ENCODE data around the gene ADARB1. TPM values are rescaled to one million over a fixed set of nuclear protein-coding genes. Genes with fewer than 3 reads are reported as not detected.

Gene ADARB1
- polyA plus RNA-seq, 3 donors, result 0.40 to 2.6 (median 1.0) TPM

GRCh38 chr21:45042664-45043161 is 31.7 kb upstream of the ADARB1 start:
- H3K36me3 ChIP-seq (replicated peaks in 1 of 2; ENCODE audit: control insufficient read depth in 1 of 2, insufficient read depth in 2 of 2, low read length in 2 of 2), result no peaks in the 10 kb centered on the region
- Mint-ChIP-seq H3K4me1 (peaks cover 39% of the 10 kb centered on the region), H3K27ac (peak overlapping the region in 1 of 7 donors; percentile 12), H3K4me3 (no peak overlapping the region), H3K9me3 (peaks cover 6 to 24% (median 14%) of the 10 kb centered on the region in 7 donors), H3K36me3 (no peaks in the 10 kb centered on the region), H3K27me3 (ENCODE audit: low read depth in 3 of 3) (peaks cover 4 to 7% (median 5%) of the 10 kb centered on the region in 3 donors)
- no peak overlapping the region for H3K9ac ChIP-seq (ENCODE audit: insufficient read depth, low read length, poor library complexity, severe bottlenecking)
- intact Hi-C loops (cut with micrococcal nuclease), result no loop called here
- TF ChIP-seq CTCF (IDR thresholded peaks at IDR 0.05), result no peak
- no peaks in the 10 kb centered on the region for H3K79me2 ChIP-seq (ENCODE audit: insufficient read depth, low read length)
- no peak for DNase-seq
- H4K20me1 ChIP-seq (ENCODE audit: insufficient read depth, low read length), result no peaks in the 10 kb centered on the region
- H3K4me3 ChIP-seq (replicated peaks in 1 of 3; ENCODE audit: low read depth in 2 of 3, low read length in 3 of 3), result no peak overlapping the region
- H2AFZ ChIP-seq (ENCODE audit: insufficient read depth, low read depth, low read length, poor library complexity, severe bottlenecking), result no peak overlapping the region
- H3K27me3 ChIP-seq (ENCODE audit: control insufficient read depth in 2 of 2, insufficient read depth in 2 of 2, low read length in 2 of 2), result no peaks in the 10 kb centered on the region
- H3K4me2 ChIP-seq (replicated peaks; ENCODE audit: extremely low read depth, low read length, poor library complexity, severe bottlenecking), result no peak overlapping the region
- 76% methylated on average over 10 of the region's 15 CpGs for WGBS (ENCODE audit: insufficient coverage)
- H3K9me3 ChIP-seq (replicated peaks in 1 of 2; ENCODE audit: control insufficient read depth in 1 of 2, insufficient read depth in 1 of 2, low read length in 2 of 2), result peaks cover 7 to 14% of the 10 kb centered on the region in 2 donors
- peaks cover 34 to 35% of the 10 kb centered on the region in 2 donors for H3K4me1 ChIP-seq (ENCODE audit: control insufficient read depth in 1 of 2, insufficient read depth in 2 of 2, low read length in 2 of 2)
- H3K27ac ChIP-seq (ENCODE audit: low read depth in 1 of 2, low read length in 2 of 2), result no peak overlapping the region

DNA sequence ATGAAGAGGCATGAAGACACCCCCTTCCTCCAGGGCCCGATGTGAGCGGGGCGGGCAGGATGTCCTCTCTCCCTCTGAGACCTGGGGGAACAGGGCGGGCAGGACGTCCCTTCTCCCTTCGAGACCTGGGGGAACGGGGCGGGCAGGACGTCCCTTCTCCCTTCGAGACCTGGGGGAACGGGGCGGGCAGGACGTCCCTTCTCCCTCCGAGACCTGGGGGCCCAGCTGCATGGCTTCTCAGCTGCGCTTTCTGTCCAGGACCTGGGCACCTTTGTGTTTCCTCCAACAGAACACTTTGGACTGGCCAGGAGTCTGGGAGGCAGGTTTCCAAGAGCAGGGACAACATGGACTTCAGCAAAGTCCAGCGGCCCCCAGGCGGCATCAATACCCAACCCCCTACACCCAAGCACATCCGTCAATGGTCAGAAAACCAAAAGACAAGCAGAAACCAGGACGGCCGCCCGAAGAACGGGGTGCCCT is 30.8 kb upstream of the ADARB1 start:
- peaks cover 5 to 9% (median 7%) of the 10 kb centered on the region in 3 donors for H3K27me3 Mint-ChIP-seq (ENCODE audit: low read depth in 3 of 3)
- Histone ChIP-seq H3K4me2 (replicated peaks; ENCODE audit: extremely low read depth, low read length, poor library complexity, severe bottlenecking) (no peak overlapping the region), H4K20me1 (ENCODE audit: insufficient read depth, low read length) (no peaks in the 10 kb centered on the region), H3K27ac (ENCODE audit: low read depth in 1 of 2, low read length in 2 of 2) (no peak overlapping the region), H3K36me3 (replicated peaks in 1 of 2; ENCODE audit: control insufficient read depth in 1 of 2, insufficient read depth in 2 of 2, low read length in 2 of 2) (no peaks in the 10 kb centered on the region), H3K79me2 (ENCODE audit: insufficient read depth, low read length) (no peaks in the 10 kb centered on the region), H3K27me3 (ENCODE audit: control insufficient read depth in 2 of 2, insufficient read depth in 2 of 2, low read length in 2 of 2) (no peaks in the 10 kb centered on the region), H3K4me1 (ENCODE audit: control insufficient read depth in 1 of 2, insufficient read depth in 2 of 2, low read length in 2 of 2) (peaks cover 34 to 35% of the 10 kb centered on the region in 2 donors), H3K9me3 (replicated peaks in 1 of 2; ENCODE audit: control insufficient read depth in 1 of 2, insufficient read depth in 1 of 2, low read length in 2 of 2) (peaks cover 9 to 14% of the 10 kb centered on the region in 2 donors), H3K9ac (ENCODE audit: insufficient read depth, low read length, poor library complexity, severe bottlenecking) (no peak overlapping the region), H3K4me3 (replicated peaks in 1 of 3; ENCODE audit: low read depth in 2 of 3, low read length in 3 of 3) (no peak overlapping the region), H2AFZ (ENCODE audit: insufficient read depth, low read depth, low read length, poor library complexity, severe bottlenecking) (no peak overlapping the region)
- no peak overlapping the region for H3K4me3 Mint-ChIP-seq
- no peaks in the 10 kb centered on the region for H3K36me3 Mint-ChIP-seq
- no peak overlapping the region for H3K27ac Mint-ChIP-seq
- H3K4me1 Mint-ChIP-seq, result peaks cover 44% of the 10 kb centered on the region
- no peak for TF ChIP-seq CTCF (IDR thresholded peaks at IDR 0.05)
- H3K9me3 Mint-ChIP-seq, result peaks cover 6 to 27% (median 14%) of the 10 kb centered on the region in 7 donors
- WGBS (ENCODE audit: insufficient coverage), result 88% methylated on average over 22 of the region's 22 CpGs
- intact Hi-C loops (cut with micrococcal nuclease), result no loop called here
- no peak for DNase-seq

Measured in CD14-positive monocyte (primary cell).